ENCODE data around the gene RPTOR. TPM values are rescaled to one million over a fixed set of nuclear protein-coding genes. Genes with fewer than 3 reads are reported as not detected.

RPTOR gene
- total and polyA plus RNA-seq, 2 experiments from 2014 or later = 13.2 to 37.9 TPM

GRCh38 chr17:80899402-80900268, 355.0 kb downstream of the RPTOR start:
- no peaks in the 10 kb centered on the region for H3K36me3 ChIP-seq
- H3K27ac ChIP-seq = no peak overlapping the region
- H3K9me3 ChIP-seq (ENCODE audit: low read depth) = no peaks in the 10 kb centered on the region
- H3K4me3 ChIP-seq = no peak overlapping the region
- no peaks in the 10 kb centered on the region for H3K27me3 ChIP-seq
- H3K4me1 ChIP-seq (ENCODE audit: low read depth) = no peaks in the 10 kb centered on the region
- TF ChIP-seq CTCF (IDR thresholded peaks at IDR 0.05; ENCODE audit: low read depth, low read length) = peak; percentile 62
- peak; percentile 19 to 71 for DNase-seq (ENCODE audit: low read depth in 1 of 2, low spot score in 1 of 2)

- Histone ChIP-seq H3K27me3 (no peaks in the 10 kb centered on the region), H3K36me3 (no peaks in the 10 kb centered on the region), H3K9me3 (ENCODE audit: low read depth) (no peaks in the 10 kb centered on the region), H3K4me1 (ENCODE audit: low read depth) (no peaks in the 10 kb centered on the region), H3K4me3 (no peak overlapping the region), H3K27ac (no peak overlapping the region)
- TF ChIP-seq CTCF (IDR thresholded peaks at IDR 0.05; ENCODE audit: low read depth, low read length) = no peak
- DNase-seq (ENCODE audit: low read depth in 1 of 2, low spot score in 1 of 2) = no peak
Observed at GRCh38 chr17:80901319-80901718, 356.7 kb downstream of the RPTOR start.

GRCh38 chr17:80902197-80902962, 357.7 kb downstream of the RPTOR start:
- Histone ChIP-seq H3K27me3 (no peaks in the 10 kb centered on the region), H3K27ac (no peak overlapping the region), H3K4me1 (ENCODE audit: low read depth) (no peaks in the 10 kb centered on the region), H3K9me3 (ENCODE audit: low read depth) (no peaks in the 10 kb centered on the region), H3K36me3 (no peaks in the 10 kb centered on the region), H3K4me3 (no peak overlapping the region)
- DNase-seq (ENCODE audit: low read depth in 1 of 2, low spot score in 1 of 2) = no peak
- no peak for TF ChIP-seq CTCF (IDR thresholded peaks at IDR 0.05; ENCODE audit: low read depth, low read length)

- no peaks in the 10 kb centered on the region for H3K4me1 ChIP-seq (ENCODE audit: low read depth)
- no peak for DNase-seq (ENCODE audit: low read depth in 1 of 2, low spot score in 1 of 2)
- no peaks in the 10 kb centered on the region for H3K36me3 ChIP-seq
- TF ChIP-seq CTCF (IDR thresholded peaks at IDR 0.05; ENCODE audit: low read depth, low read length) = no peak
- H3K9me3 ChIP-seq (ENCODE audit: low read depth) = no peaks in the 10 kb centered on the region
- H3K27me3 ChIP-seq = no peaks in the 10 kb centered on the region
- no peak overlapping the region for H3K4me3 ChIP-seq
- no peak overlapping the region for H3K27ac ChIP-seq
Observed at GRCh38 chr17:80902963-80903611, 358.4 kb downstream of the RPTOR start.

GRCh38 chr17:80904036-80904753, 359.6 kb downstream of the RPTOR start:
- no peaks in the 10 kb centered on the region for H3K27me3 ChIP-seq

More at GRCh38 chr17:80904036-80904753, 359.6 kb downstream of the RPTOR start:
- H3K27ac ChIP-seq = no peak overlapping the region
- H3K36me3 ChIP-seq = no peaks in the 10 kb centered on the region
- no peaks in the 10 kb centered on the region for H3K4me1 ChIP-seq (ENCODE audit: low read depth)
- DNase-seq (ENCODE audit: low read depth in 1 of 2, low spot score in 1 of 2) = no peak
- TF ChIP-seq CTCF (IDR thresholded peaks at IDR 0.05; ENCODE audit: low read depth, low read length) = no peak
- no peaks in the 10 kb centered on the region for H3K9me3 ChIP-seq (ENCODE audit: low read depth)
- no peak overlapping the region for H3K4me3 ChIP-seq

All from cardiac muscle cell (in vitro differentiated cells and primary cell).